Uterine smooth muscle cell (primary cell): Measurements from ENCODE around the gene PTPN22. TPM values are rescaled to one million over a fixed set of nuclear protein-coding genes. Genes with fewer than 3 reads are reported as not detected.

Experiments used
- total RNA-seq: library from RNA; depleted of rRNA; stranded (reverse); fragments of >200 nt; gene quantifications from 2 replicates; pipeline ENCODE4 v1.2.3, GENCODE V29; 2014

PTPN22 gene
- 0.66 and 0.75 TPM in 2 replicates for total RNA-seq

GRCh38 chr1:113871597-113872113 is at the start of gene PTPN22:
Gene PTPN22 (minus strand): TSS chr1:113871712.

GRCh38 chr1:113904674-113905434 is 33.3 kb upstream of the PTPN22 start, which contains the start of the genes AP4B1 and DCLRE1B:
Gene AP4B1 (minus strand): TSS chr1:113904799. CDS start chr1:113904717, 82 bp downstream.
Gene DCLRE1B (plus strand): TSS chr1:113905326. CDS start chr1:113905587, 261 bp downstream.

GRCh38 chr1:113887402-113888175 is 16.1 kb upstream of the PTPN22 start, which contains the start of gene BCL2L15:
Gene BCL2L15 (minus strand): TSS chr1:113887581. CDS start chr1:113887375, 206 bp downstream.

GRCh38 chr1:113811888-113812660 is 59.4 kb downstream of the PTPN22 start, which contains the start of gene RSBN1:
Gene RSBN1 (minus strand): TSS chr1:113812476. CDS start chr1:113812412, 64 bp downstream.

Other genes with a start within 250 kb of the PTPN22 start
- gene PHTF1, start 112.2 kb downstream of the PTPN22 start, total RNA-seq, result 42.3 and 52.4 TPM in 2 replicates
- gene RSBN1, start 59.2 kb downstream of the PTPN22 start, total RNA-seq, result 10.6 and 11.5 TPM in 2 replicates
- gene BCL2L15, start 15.9 kb upstream of the PTPN22 start, total RNA-seq, result 0.11 and 0.12 TPM in 2 replicates
- gene AP4B1, start 33.1 kb upstream of the PTPN22 start, total RNA-seq, result 19.0 and 29.9 TPM in 2 replicates
- 1.2 and 3.7 TPM in 2 replicates for gene DCLRE1B, start 33.6 kb upstream of the PTPN22 start, total RNA-seq
- gene HIPK1, start 57.6 kb upstream of the PTPN22 start, total RNA-seq, result 18.6 and 19.1 TPM in 2 replicates
- gene OLFML3, start 107.8 kb upstream of the PTPN22 start, total RNA-seq, result 187 and 300 TPM in 2 replicates